ENCODE measurements around the gene PDE5A.

- TF ChIP-seq CTCF (IDR thresholded peaks at IDR 0.05), result no peak
- no peak for TF ChIP-seq POLR2A (IDR thresholded peaks at IDR 0.05)
- no peak for TF ChIP-seq POLR2AphosphoS5 (IDR thresholded peaks at IDR 0.05)
- no peak for TF ChIP-seq EP300 (IDR thresholded peaks at IDR 0.05; ENCODE audit: low read depth)
These were observed 134.7 kb downstream of the PDE5A start for GRCh38 chr4:119493886-119494285.

Measured in transverse colon (tissue), 4 donors.